Measurements from ENCODE around the gene RPTOR.

RPTOR gene

DNA sequence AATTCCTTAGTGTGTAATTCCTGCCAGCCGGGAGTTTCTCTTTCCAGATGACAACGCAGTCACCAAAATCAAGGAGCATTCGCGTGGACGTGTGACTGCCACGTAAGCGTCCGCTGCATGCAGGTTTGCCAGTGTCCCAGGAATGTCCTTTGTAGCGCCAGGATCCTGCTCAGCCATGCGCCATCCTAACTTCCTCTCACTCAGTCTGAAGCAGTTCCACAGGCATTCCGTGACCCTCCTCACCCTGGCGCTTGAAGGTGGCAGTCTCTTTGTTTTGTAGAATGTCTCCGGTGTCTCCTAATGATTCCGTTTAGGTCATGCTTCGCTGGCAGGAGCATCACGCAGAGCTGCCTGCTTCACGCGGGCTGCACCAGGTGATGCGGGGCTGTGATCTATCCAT lies 88.6 kb downstream of the RPTOR start:
- H3K27ac ChIP-seq, result no peak overlapping the region
- no peak for DNase-seq (ENCODE audit: low read depth, low spot score)

DNA sequence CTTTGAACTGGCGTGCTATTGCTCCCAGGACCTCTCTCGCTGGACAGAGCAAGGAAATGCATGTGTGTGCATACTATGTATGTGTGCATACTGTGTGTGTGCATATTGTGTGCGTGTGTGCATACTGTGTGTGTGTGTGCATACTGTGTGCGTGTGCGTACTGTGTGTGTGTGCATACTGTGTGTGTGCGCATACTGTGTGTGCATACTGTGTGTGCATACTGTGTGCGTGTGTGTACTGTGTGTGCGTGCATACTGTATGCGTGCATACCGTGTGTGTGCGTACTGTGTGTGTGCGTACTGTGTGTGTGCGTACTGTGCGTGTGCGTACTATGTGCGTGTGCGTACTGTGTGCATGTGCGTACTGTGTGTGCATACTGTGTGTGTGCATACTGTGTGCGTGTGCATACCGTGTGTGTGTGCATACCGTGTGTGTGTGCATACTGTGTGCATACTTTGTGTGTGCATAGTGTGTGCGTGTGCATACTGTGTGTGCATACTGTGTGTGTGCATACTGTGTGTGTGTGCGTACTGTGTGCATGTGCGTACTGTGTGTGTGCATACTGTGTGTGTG lies 89.4 kb downstream of the RPTOR start:
- no peak for DNase-seq (ENCODE audit: low read depth, low spot score)

DNA sequence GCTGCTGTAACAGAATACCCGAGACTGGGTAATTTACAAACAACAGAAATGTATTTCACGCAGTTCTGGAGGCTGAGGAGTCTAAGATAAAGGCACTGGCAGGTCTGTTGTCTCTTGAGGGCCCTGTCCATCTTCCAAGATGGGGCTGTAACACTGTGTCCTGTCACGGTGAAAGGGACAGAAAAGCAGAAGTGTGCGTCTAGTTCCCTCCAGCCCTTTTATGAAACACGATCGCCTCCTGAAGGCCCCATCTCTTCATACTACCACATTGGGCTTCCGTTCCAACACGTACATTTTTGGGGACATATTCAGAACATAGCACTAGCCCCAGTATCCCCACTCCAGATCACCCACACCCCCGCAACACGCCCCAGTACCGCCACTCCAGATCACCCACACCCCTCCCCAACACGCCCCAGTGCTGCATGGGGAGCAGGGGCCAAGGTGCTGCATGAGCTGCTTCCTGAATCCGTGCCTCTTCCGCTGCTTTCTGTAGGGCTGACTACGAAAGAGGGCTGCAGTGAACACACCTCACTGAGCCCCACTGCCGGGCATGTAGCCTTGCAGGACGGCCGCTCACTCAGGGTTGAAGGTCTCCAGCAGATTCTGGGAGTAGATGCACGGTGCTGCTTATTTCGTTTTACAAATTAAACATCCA lies 91.9 kb downstream of the RPTOR start:
- H3K27ac ChIP-seq, result no peak overlapping the region
- DNase-seq (ENCODE audit: low read depth, low spot score), result no peak

More for the DNA sequence above, 89.4 kb downstream of the RPTOR start:
- H3K27ac ChIP-seq, result no peak overlapping the region

DNA sequence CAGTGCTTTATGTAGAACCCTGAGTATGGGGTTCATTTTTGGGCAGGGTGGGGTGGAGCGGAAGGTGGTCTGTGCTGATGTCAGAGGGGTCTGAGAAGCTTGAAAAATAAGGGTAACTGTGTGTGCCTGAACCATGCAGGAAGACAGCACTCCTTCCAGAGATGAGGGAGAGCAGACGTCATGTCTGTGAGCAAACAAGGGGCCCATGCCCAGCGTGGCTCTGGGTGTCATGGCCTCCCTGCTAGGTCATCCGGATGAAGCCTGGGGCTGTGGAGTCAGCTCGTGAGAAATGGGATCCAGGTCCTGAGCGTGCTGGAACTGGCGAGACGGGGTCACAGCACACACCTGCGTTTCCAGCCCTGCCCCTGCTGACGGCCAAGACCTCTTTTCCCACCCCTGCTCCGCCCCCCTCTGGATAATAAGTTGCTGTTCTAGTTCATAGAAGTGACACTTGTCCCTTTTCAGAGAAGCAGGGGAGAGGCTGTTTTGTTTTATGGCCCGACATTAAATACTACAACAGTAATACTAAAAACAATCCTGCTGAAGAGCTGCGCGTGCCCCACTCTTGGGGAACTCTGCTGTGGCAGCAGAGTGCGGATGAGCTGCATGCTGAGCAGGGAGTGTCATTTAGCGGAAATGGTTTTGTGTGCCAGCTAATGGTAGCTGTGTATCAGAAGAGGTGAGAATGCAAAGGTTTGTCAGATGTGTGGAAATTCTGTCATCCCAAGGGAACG lies 92.6 kb downstream of the RPTOR start:
- no peak for DNase-seq (ENCODE audit: low read depth, low spot score)
- H3K27ac ChIP-seq, result no peak overlapping the region

DNA sequence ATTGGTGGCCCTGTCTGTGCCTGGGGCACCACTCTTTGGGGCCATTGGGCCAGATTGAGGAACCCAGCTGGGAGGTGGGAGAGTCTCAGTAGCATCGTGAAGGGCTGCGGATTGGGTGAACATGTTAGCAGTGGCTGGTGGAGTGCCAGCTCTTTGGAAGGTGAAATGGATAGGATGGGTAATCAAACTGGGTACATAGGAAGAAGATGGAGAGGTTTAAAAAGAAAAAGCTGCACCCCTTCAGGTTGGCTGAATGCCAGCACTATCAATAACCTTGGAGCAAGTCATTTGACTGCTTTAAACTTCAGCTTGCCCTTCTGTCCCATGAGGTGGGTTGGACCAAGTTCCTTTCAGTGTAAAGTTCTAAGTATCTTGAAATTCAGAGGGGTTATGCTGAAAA lies 95.0 kb downstream of the RPTOR start:
- H3K27ac ChIP-seq, result no peak overlapping the region
- no peak for DNase-seq (ENCODE audit: low read depth, low spot score)

DNA sequence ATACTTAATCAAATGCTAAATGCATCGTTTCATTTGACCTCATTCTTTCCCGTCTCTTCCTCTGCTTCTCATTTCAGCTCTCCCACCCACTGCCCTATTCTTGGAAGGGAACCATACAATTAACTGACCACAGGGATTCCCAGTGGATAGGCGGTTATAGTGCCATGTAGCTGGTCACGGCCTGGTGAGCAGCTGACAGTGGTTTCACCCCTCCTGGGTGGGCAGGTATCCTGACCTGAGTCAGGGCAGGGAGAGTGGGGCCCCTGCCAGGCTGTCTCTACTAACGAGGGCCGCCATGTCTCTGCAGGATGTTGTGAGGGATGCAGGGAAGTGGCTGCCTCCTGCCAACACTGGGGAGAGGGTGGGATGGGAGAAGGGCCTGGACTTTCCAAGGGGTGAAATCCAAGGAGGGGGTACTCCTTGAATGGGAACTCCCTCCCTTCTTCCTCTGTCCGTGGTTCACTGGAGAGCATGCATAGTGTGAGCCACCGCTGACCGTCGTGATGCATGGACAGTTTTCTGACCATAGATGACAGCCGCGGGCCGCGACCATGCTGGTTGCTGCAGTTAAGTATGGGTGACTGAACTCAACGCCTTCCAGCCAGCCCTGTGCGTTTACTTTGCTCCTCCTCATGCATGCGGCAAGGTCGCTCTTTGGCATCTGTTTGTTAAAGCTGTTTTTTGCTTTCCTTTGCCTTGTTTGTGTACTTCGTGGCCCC lies 95.9 kb downstream of the RPTOR start:
- no peak for DNase-seq (ENCODE audit: low read depth, low spot score)
- H3K27ac ChIP-seq, result no peak overlapping the region

DNA sequence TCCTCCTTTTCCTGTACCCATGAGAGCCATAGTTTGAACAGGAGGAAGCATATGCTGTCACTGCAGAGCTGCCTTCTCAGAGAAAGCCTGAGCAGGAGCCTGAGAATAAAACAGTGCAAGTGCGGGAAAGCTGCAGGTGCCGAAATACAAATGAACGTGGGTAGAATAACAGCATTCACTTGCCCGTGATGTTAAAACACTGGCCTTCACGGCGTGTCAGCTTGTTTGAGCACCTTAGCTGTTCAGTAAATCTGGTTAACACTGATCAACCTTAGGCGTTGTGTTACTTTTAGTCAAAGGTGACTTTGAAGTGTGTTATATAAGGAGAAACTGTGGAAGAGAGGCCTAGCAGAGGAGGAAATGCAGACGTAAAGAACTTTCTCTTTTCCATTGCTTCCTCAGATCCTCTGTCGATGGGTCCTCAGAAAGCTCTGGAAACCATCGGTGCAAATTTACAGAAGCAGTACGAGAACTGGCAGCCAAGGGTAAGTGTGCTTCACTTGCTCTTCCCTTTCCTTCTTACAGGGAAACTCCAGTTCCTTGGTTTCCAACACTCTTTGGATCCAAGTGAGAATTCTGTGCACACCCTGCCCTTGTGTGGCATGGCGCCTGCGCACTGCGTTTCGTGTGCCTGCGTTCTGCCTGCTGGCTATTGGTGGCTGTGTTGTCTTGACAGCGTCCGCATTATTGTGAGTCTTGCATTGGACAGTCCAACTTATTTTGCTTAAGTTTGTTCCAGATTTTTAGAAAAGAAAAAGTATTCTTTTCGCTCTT lies 98.9 kb downstream of the RPTOR start:
- no peak for DNase-seq (ENCODE audit: low read depth, low spot score)
- H3K27ac ChIP-seq, result no peak overlapping the region

DNA sequence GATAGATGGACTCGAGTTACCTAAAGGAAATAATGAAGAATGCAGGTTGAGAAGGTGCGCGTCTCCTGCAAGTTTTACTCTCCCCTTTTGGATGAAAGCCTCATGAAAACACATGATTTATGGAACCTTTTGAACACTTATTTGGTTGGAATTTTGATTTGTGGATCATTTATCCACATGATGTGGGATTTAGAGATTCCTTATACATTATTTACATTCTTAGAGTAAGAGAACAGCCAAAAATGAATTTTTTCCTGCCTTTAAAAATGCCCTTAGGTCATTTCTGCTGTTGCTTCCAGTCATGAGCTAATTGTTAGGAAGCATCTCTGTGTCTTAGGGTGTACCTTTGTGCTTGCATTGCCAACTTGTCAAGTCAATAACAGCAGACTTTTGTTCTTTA lies 99.9 kb downstream of the RPTOR start:
- DNase-seq (ENCODE audit: low read depth, low spot score), result no peak
- no peak overlapping the region for H3K27ac ChIP-seq

DNA sequence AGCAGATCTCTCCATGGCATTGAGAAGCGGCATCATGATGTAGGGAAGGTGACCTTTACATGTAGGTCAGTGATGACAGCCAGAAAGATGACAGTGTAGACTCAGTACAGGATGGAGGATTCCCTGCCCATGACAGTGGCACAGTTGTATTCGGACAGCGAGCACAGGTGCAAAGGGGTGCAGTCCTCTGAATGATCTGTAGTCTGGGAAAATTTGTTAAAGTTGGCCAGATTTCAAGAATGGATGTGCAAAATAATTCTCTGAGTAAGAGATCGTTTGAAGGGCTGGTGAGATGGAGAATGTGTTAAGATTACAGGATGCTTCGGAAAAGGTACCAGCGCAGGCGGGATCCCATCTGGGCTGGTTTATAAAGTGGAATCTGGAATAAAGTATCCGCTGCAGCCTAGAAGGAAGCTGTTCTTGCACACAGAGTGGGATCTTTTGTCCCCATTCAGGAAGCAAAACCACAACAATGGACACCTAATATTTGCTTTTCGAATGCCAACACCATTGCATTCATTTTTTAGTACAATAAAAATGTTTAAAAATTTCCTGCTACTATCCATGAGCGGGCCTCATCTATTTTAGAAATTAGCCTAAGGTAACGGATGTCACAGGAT lies 101.2 kb downstream of the RPTOR start:
- H3K27ac ChIP-seq, result no peak overlapping the region
- DNase-seq (ENCODE audit: low read depth, low spot score), result no peak

DNA sequence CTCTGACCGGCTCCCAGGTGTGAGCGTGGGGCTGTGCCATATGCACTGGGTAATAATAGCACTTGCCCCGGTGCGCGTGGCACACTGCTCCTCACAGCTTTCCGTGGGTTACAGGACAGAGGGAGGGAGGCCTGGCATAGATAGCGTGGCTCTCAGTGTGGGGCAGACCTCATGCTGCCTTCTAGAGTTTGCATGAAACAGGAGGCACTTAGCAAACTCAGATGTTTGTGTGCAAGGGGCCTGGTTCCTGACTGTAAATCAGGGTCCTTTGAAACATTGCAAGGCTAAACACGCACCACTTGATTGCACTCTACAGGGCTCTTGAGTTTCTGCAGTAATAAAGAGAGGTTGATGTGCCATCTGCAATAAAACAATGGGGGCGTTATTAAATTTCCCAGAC lies 101.7 kb downstream of the RPTOR start:
- H3K27ac ChIP-seq, result no peak overlapping the region
- DNase-seq (ENCODE audit: low read depth, low spot score), result no peak

DNA sequence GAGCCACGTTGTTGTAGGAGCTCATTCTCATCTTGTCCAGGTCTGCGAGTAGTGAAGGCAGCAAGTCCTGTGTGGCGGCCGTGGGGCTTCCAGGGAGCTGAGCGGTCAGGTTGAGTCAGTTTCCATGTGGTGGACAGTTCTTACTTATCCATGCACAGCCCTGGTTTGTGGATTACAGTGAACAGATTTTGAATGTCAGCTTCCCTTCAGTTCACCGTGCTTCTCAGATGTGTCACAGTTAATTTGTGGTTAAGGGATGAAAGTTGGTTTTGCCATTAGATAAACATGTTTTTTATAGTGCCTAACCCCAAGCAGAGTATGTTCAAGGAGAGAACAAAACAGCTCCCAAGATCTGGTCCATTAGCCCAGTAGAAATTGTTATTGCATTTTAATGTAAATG lies 103.1 kb downstream of the RPTOR start:
- no peak overlapping the region for H3K27ac ChIP-seq
- DNase-seq (ENCODE audit: low read depth, low spot score), result peak; percentile 10

DNA sequence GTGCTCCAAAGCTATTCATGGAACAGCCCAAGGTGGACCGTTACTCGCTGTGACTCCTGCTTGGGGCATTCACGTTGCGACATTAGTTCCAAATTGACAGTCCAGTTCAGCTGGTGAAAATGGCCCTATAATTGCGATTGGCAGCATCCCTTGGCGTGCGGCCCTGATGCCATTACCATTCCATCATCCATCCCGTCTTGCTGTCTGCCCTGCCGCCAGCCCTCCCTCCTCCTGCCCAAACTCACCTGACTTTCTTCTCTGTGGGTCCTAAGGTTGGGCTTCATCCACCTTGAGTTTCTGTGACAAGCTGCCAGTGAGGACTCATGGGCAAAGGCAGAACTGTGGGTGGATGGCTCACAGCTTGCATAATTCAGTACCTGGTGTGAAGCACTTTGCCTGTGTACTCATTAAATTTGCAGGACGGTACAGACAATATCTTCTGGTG lies 104.6 kb downstream of the RPTOR start:
- DNase-seq (ENCODE audit: low read depth, low spot score), result no peak
- H3K27ac ChIP-seq, result peak overlapping the region; percentile 43

DNA sequence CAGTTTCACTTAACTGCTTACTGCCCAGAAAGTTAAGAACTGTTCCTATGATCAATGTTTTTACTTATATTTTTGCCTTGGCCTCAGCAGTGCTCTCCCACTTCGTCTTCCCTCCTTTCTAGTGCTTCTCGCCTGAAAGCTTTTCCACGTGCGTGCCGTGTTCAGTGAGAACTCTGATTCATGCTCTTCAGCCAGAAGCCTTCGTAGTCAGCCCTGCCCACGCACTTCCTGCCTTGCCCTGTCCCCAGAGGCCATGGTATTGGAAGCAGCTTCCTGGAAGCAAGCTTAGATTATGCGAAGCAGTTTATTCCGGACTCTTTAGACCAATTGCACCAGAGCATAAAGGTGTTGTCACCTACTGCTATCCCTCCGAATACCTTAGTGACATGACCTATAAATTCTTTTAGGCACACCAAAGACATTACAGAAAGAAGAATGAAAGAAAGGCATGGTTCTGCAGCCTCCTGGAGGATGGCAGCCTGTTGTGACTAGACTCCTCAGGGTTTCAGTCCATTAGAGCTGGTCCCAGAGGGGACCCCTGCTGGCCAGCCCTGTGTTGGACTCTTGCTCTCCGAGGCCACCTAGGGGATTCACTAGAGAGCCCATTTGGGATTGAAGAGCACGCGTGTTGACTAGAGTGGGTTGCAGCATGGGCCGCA lies 105.2 kb downstream of the RPTOR start:
- peak; percentile 29 for DNase-seq (ENCODE audit: low read depth, low spot score)
- peak overlapping the region; percentile 43 for H3K27ac ChIP-seq

DNA sequence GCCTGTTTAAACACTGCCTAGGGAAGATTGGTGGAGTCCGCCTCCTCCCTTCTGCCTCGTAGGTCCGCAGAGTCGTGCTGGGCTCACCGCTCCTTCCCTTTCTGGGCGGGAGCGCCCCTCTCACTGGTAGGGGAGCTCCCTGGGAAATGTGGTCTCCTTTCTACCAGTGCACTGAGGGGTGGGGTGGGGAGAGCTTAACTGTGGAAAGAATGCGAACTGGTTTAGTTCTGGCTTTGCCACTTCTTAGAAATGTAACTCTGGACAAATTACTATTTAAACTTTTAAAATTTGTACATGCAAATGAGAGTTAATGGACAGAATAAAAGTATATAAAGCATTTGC lies 105.7 kb downstream of the RPTOR start:
- DNase-seq (ENCODE audit: low read depth, low spot score), result no peak
- H3K27ac ChIP-seq, result peak overlapping the region; percentile 43

DNA sequence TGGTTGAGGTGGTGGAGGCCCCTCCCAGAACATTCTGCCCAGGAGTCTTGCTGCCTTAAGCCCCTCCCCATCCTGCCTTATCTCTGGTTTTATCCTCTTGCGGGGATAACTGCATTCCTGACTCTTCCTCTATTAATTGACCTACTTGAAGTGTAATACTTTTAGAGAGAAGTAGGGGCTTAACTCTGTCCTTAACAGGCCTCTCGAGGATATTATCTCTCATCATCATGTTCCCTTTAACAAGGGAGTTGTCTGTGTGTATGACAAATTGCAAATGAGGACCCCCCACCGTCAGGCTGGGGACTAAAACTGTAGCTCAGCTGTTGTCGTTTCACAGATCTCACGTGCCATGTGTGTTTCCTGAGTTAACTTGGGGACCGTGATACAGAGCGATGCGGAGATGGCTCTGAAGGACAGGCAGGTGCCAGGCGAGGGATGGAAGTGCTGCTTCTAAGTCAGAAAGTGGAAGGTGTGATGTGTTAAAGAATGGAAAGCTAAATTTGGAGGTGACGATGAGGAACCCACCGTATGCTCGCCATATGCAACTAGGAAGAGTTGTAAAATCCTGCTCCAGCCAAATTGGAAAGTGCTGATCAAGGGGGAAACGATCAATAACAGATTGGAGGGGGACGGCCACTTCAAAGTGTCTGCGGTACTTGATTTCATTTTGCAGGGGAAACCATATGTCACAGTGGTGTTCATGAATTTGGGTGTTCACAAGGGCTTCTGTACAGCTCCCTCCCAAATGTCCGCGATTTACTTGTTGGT lies 106.3 kb downstream of the RPTOR start:
- no peak overlapping the region for H3K27ac ChIP-seq
- DNase-seq (ENCODE audit: low read depth, low spot score), result no peak

DNA sequence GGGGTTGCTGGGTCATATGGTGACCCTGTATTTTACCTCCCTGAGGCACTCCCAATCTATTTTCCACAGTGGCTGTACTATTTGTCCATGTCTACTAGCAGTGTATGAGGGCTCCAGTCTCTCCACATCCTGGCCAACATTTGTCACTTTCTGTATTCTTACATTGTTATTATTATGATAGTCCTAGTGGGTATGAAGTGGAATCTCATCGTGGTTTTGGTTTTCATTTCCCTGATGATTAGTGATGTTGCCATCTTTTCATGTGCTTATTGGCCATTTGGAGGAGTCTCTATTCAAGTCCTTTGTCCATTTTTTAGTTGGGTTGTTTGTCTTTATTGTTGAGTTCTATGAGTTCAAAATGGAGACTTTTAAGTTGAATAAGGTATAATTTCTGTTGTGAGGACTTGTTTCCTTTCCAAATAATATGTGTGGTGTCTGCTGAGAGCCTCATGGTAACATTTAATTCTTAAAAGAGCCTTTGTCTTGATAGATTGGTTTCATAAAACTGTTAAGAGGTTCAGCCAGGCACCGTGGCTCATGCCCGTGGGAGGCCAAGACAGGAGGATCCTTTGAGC lies 108.2 kb downstream of the RPTOR start:
- H3K27ac ChIP-seq, result no peak overlapping the region
- DNase-seq (ENCODE audit: low read depth, low spot score), result no peak

DNA sequence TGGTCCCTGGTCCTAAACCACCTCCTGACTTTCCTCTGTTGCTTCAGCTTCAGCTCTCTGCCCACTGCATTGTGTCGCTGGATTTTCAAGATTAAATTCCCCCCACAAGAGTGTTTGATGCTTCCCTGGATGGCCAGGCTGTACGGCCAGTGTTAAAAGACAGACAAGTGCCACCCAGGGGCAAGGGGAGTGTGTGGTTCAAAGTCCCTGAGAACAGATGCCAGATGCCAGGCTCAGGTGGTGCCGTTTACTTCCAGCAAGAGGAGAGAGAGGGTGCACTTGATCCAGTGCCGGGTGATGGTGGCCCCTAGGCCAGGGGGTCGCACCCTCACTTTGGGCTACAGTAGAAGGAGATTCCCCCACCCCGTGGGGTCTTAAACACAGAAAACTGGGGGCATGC lies 109.2 kb downstream of the RPTOR start:
- no peak overlapping the region for H3K27ac ChIP-seq
- DNase-seq (ENCODE audit: low read depth, low spot score), result no peak

DNA sequence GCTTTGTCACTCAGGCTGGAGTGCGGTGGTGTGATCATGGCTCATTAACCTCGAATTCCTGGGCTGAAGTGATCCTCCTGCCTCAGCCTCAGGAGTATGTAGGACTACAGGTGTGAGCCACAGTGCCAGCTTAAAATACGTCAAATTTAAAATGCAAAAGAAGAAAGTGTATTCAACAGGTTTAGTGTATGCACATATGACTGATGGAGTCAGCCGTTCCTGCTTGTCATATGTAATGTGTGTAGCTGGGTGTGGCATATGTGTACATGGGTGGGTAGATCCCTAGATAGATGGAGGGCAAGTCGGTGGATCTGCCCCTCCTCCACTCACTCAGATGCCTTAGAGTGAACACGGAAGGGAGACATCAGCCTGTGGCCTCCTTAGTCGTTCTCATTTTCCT lies 111.0 kb downstream of the RPTOR start:
- no peak for DNase-seq (ENCODE audit: low read depth, low spot score)
- no peak overlapping the region for H3K27ac ChIP-seq
